Measurements from ENCODE around the gene THBS4.

THBS4 gene

DNA sequence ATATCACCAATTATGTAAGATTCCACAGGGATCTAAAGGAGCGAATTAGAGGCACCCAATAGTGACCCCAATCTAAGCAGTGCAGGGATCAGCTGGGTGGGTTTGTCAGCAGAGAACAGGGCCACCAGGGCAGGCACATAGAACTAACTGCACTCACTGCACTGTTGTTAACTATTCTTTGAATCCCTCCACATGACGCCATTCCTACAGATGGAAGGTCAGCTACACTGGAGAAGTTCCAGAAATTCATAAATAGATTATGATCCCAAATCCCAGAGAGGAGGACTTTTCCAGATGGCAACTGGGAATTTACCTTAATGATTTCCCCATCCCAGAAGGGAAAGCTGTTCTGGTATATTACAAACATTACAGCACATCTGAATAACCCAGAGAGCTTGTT, 84.2 kb downstream of the THBS4 start:
- Histone ChIP-seq H3K27ac (ENCODE audit: extremely low read depth, low read depth, low read length) (no peak overlapping the region), H3K4me1 (ENCODE audit: control insufficient read depth, insufficient read depth, low read length) (no peaks in the 10 kb centered on the region), H3K36me3 (ENCODE audit: control insufficient read depth in 2 of 2, insufficient read depth in 1 of 2, low read length in 2 of 2) (no peaks in the 10 kb centered on the region), H3K4me3 (ENCODE audit: low read depth, low read length) (no peak overlapping the region), H3K9me3 (ENCODE audit: control insufficient read depth, insufficient read depth, low read depth, low read length) (no peaks in the 10 kb centered on the region)
- ChIA-PET POLR2A (no interaction called here), CTCF (no interaction called here)
- TF ChIP-seq ZNF544 (tag by site-specific recombination; IDR thresholded peaks at IDR 0.05) (no peak), ZNF24 (tag by site-specific recombination; IDR thresholded peaks at IDR 0.05) (no peak), ZNF391 (tag by site-specific recombination; IDR thresholded peaks at IDR 0.05; ENCODE audit: borderline replicate concordance, low read depth) (no peak), ZNF561 (tag by site-specific recombination; IDR thresholded peaks at IDR 0.05; ENCODE audit: borderline replicate concordance) (no peak), ZSCAN18 (tag by site-specific recombination; IDR thresholded peaks at IDR 0.05) (no peak), ZSCAN5A (tag by site-specific recombination; IDR thresholded peaks at IDR 0.05) (no peak), ZNF610 (tag by site-specific recombination; IDR thresholded peaks at IDR 0.05; ENCODE audit: borderline replicate concordance) (no peak), ZNF354C (tag by site-specific recombination; IDR thresholded peaks at IDR 0.05; ENCODE audit: borderline replicate concordance, low read depth) (no peak), ZNF175 (tag by site-specific recombination; IDR thresholded peaks at IDR 0.05) (no peak)

GRCh38 chr5:80122579-80122978, 87.4 kb downstream of the THBS4 start:
- ChIA-PET CTCF (interaction anchor here (1.4 kb wide), 1 partner anchor 39 kb away, joined by 3 read pairs; no protein-coding TSS in a partner anchor), POLR2A (no interaction called here)
- H3K9me3 ChIP-seq (ENCODE audit: control insufficient read depth, insufficient read depth, low read depth, low read length), result no peaks in the 10 kb centered on the region
- no peak overlapping the region for H3K27ac ChIP-seq (ENCODE audit: extremely low read depth, low read depth, low read length)
- no peaks in the 10 kb centered on the region for H3K4me1 ChIP-seq (ENCODE audit: control insufficient read depth, insufficient read depth, low read length)
- TF ChIP-seq EGR2 (tag by site-specific recombination; IDR thresholded peaks at IDR 0.05; ENCODE audit: low read depth) (no peak), ZNF596 (tag by site-specific recombination; IDR thresholded peaks at IDR 0.05) (no peak), ZNF266 (tag by site-specific recombination; IDR thresholded peaks at IDR 0.05; ENCODE audit: low read depth) (no peak), GLI4 (tag by site-specific recombination; IDR thresholded peaks at IDR 0.05) (no peak), ZNF202 (tag by site-specific recombination; IDR thresholded peaks at IDR 0.05; ENCODE audit: borderline replicate concordance) (no peak)
- TF ChIP-seq, protein P1, sequence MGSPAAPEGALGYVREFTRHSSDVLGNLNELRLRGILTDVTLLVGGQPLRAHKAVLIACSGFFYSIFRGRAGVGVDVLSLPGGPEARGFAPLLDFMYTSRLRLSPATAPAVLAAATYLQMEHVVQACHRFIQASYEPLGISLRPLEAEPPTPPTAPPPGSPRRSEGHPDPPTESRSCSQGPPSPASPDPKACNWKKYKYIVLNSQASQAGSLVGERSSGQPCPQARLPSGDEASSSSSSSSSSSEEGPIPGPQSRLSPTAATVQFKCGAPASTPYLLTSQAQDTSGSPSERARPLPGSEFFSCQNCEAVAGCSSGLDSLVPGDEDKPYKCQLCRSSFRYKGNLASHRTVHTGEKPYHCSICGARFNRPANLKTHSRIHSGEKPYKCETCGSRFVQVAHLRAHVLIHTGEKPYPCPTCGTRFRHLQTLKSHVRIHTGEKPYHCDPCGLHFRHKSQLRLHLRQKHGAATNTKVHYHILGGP (tag by site-specific recombination; IDR thresholded peaks at IDR 0.05), result no peak
- H3K36me3 ChIP-seq (ENCODE audit: control insufficient read depth in 2 of 2, insufficient read depth in 1 of 2, low read length in 2 of 2), result no peaks in the 10 kb centered on the region
- no peak overlapping the region for H3K4me3 ChIP-seq (ENCODE audit: low read depth, low read length)

- Histone ChIP-seq H3K4me3 (ENCODE audit: low read depth, low read length) (no peak overlapping the region), H3K9me3 (ENCODE audit: control insufficient read depth, insufficient read depth, low read depth, low read length) (no peaks in the 10 kb centered on the region), H3K27ac (ENCODE audit: extremely low read depth, low read depth, low read length) (no peak overlapping the region), H3K4me1 (ENCODE audit: control insufficient read depth, insufficient read depth, low read length) (no peaks in the 10 kb centered on the region; the same call in 1 of the 2 replicates), H3K36me3 (ENCODE audit: control insufficient read depth in 2 of 2, insufficient read depth in 1 of 2, low read length in 2 of 2) (no peaks in the 10 kb centered on the region)
- POLR2A ChIA-PET, result no interaction called here
- CTCF ChIA-PET, result interaction anchor here (0.6 to 0.8 kb wide), 2 partner anchors 33 to 549 kb away, joined by 3 read pairs; no protein-coding TSS in a partner anchor
- peak; percentile 72 for TF ChIP-seq REST (tag by site-specific recombination; IDR thresholded peaks at IDR 0.05)
- TF ChIP-seq ZNF600 (tag by site-specific recombination; IDR thresholded peaks at IDR 0.05), result no peak
- TF ChIP-seq ZNF223 (tag by site-specific recombination; IDR thresholded peaks at IDR 0.05), result no peak
- TF ChIP-seq, protein P2, sequence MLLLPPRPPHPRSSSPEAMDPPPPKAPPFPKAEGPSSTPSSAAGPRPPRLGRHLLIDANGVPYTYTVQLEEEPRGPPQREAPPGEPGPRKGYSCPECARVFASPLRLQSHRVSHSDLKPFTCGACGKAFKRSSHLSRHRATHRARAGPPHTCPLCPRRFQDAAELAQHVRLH (tag by site-specific recombination; IDR thresholded peaks at IDR 0.05), result no peak
- TF ChIP-seq ZBTB48 (tag by site-specific recombination; IDR thresholded peaks at IDR 0.05), result no peak
- no peak for TF ChIP-seq ZNF513 (tag by site-specific recombination; IDR thresholded peaks at IDR 0.05)
These were observed 89.2 kb downstream of the THBS4 start for GRCh38 chr5:80124121-80124918.

Measured in HEK293 (cell line).